ENCODE results near the gene BRME1. TPM values are rescaled to one million over a fixed set of nuclear protein-coding genes. Genes with fewer than 3 reads are reported as not detected.

The BRME1 gene
- total RNA-seq (2016; rRNA removed; fragmentation: Illumina TruSeq; extraction: Trizol) (0.84 and 1.5 TPM in 2 replicates), polyA plus RNA-seq (2011; rRNA removed) (0.74 and 0.91 TPM in 2 replicates), polyA minus RNA-seq (2011; rRNA and poly(A)+ RNA removed; ENCODE audit: low replicate concordance) (1.2 and 5.8 TPM in 2 replicates), Bru-seq, nascent RNA (percentile 29 among the genes with signal in this experiment), BruChase-seq, experiment 1, labeled RNA remaining after a 6-hour chase (percentile 20 among the genes with signal in this experiment), BruChase-seq, experiment 2, labeled RNA remaining after a 2-hour chase (percentile 25 among the genes with signal in this experiment)
- total RNA-seq (2016; cell fraction: cytosol; rRNA removed; fragmentation: Illumina TruSeq; extraction: Trizol; ENCODE audit: low read depth) = 0.35 and 0.40 TPM in 2 replicates
- 1.1 TPM in 2 replicates for total RNA-seq (2016; cell fraction: insoluble cytoplasmic fraction; rRNA removed; fragmentation: Illumina TruSeq; extraction: Trizol)
- total RNA-seq (2016; cell fraction: membrane; rRNA removed; fragmentation: Illumina TruSeq; extraction: Trizol) = 0.25 and 0.69 TPM in 2 replicates
- 1.2 and 1.3 TPM in 2 replicates for total RNA-seq (2016; cell fraction: nucleus; rRNA removed; fragmentation: Illumina TruSeq; extraction: Trizol)
- 0.55 and 0.72 TPM in 2 replicates for polyA plus RNA-seq (2011; cell fraction: cytosol; rRNA removed)
- 5.7 and 8.2 TPM in 2 replicates for polyA plus RNA-seq (2011; cell fraction: nucleus; rRNA removed)
- polyA plus RNA-seq (2012) = 1.3 and 1.8 TPM in 2 replicates
- polyA plus RNA-seq (2016; cell fraction: cytosol; fragmentation: Illumina TruSeq; extraction: Trizol; ENCODE audit: low read depth) = 0.09 TPM in 1 of 2 replicates, not detected in the other
- 1.1 and 1.8 TPM in 2 replicates for polyA plus RNA-seq (2016; cell fraction: insoluble cytoplasmic fraction; fragmentation: Illumina TruSeq; extraction: Trizol; ENCODE audit: low read depth)
- 0.23 and 0.31 TPM in 2 replicates for polyA plus RNA-seq (2016; cell fraction: membrane; fragmentation: Illumina TruSeq; extraction: Trizol; ENCODE audit: low read depth)
- polyA plus RNA-seq (2016; cell fraction: nucleus; fragmentation: Illumina TruSeq; extraction: Trizol; ENCODE audit: insufficient read depth, low read depth) = 5.8 and 5.9 TPM in 2 replicates
- polyA minus RNA-seq (2011; cell fraction: cytosol; rRNA and poly(A)+ RNA removed) = 1.3 TPM in 1 of 2 replicates, not detected in the other
- 2.2 and 2.4 TPM in 2 replicates for polyA minus RNA-seq (2011; cell fraction: nucleus; rRNA and poly(A)+ RNA removed)
- long read RNA-seq, experiment 1, partial matches to known transcripts = 0 of 1 reads
- long read RNA-seq, experiment 1, other reads (novel, unspliced or antisense) = 1 of 1 reads
- long read RNA-seq, experiment 2, partial matches to known transcripts = 1 of 2 reads
- long read RNA-seq, experiment 2, other reads (novel, unspliced or antisense) = 1 of 2 reads

- POLR2A ChIA-PET = interaction anchor here (1.0 kb wide), 1 partner anchor 59 kb away, joined by 3 read pairs; no protein-coding TSS in a partner anchor
- Histone ChIP-seq H3K4me1 (ENCODE audit: insufficient read depth, low read length) (peaks cover 24% of the 10 kb centered on the region), H3K9me3 (ENCODE audit: low read length) (no peaks in the 10 kb centered on the region), H3K27ac (ENCODE audit: extremely low read length, insufficient read depth, low read length) (peak within 1 kb of the TSS; percentile 73), H4K20me1 (ENCODE audit: insufficient read depth, low read length) (no peaks in the 10 kb centered on the region), H3K4me2 (ENCODE audit: low read depth, low read length) (peak within 1 kb of the TSS; percentile 84), H3K79me2 (ENCODE audit: insufficient read depth, low read length) (no peaks in the 10 kb centered on the region), H3K36me3 (replicated peaks in 1 of 2; ENCODE audit: control insufficient read depth in 1 of 2, insufficient read depth in 2 of 2, low read length in 2 of 2) (peaks cover 0 to 4% of the 10 kb centered on the region in 2 experiments; a peak in 1 of 5 replicates), H3K4me3 (replicated peaks in 1 of 3; ENCODE audit: insufficient read depth in 1 of 3, low read depth in 2 of 3, low read length in 3 of 3) (peak within 1 kb of the TSS; percentile 81 to 92 (median 90)), H3K9ac (ENCODE audit: insufficient read depth, low read depth, low read length) (peak within 1 kb of the TSS; percentile 85), H2AFZ (ENCODE audit: low read length) (no peak within 1 kb of the TSS), H3K27me3 (ENCODE audit: control insufficient read depth in 1 of 2, insufficient read depth in 2 of 2, low read length in 2 of 2) (no peaks in the 10 kb centered on the region)
- in situ Hi-C loops (cut with HindIII; ENCODE audit: extremely low pct_ligation_motif_present, low pct_unique_long_range_greater_than_20kb) = no loop called here
- CTCF ChIA-PET (ENCODE audit: low intra/inter-chr PET ratio, low total read pairs) = no interaction called here
- DNase-seq (ENCODE audit: low spot score) = peak; percentile 76
- peak; percentile 98 for ATAC-seq
- intact Hi-C loops (cut with micrococcal nuclease; ENCODE audit: unreplicated experiment) = loop anchor here (2.0 kb wide), 1 partner anchor 117 kb away; no protein-coding TSS in a partner anchor
- FAIRE-seq = no peak
- no TSS peak for BruUV-seq (replicated peaks)
- WGBS (ENCODE audit: low lambda C conversion rate) = 37% methylated on average over 43 of the region's 86 CpGs
- peak; percentile 83 for TF ChIP-seq DZIP1 (CRISPR knock-in tag; IDR thresholded peaks at IDR 0.05)
- TF ChIP-seq ZMYM4 (CRISPR knock-in tag; IDR thresholded peaks at IDR 0.05) = no peak; the same call in 1 of the 2 replicates
- TF ChIP-seq SALL1 (CRISPR knock-in tag; IDR thresholded peaks at IDR 0.05) = peak; percentile 90
- peak; percentile 55 for TF ChIP-seq FOXA3 (CRISPR knock-in tag; IDR thresholded peaks at IDR 0.05)
- TF ChIP-seq MAFG (CRISPR knock-in tag; IDR thresholded peaks at IDR 0.05) = no peak
- TF ChIP-seq NFKB2 (CRISPR knock-in tag; IDR thresholded peaks at IDR 0.05; ENCODE audit: borderline replicate concordance) = peak; percentile 92; the same call in 1 of the 2 replicates
- peak; percentile 48; the same call in 1 of the 2 replicates for TF ChIP-seq NCOA1 (CRISPR knock-in tag; IDR thresholded peaks at IDR 0.05)
- TF ChIP-seq ZNF350 (CRISPR knock-in tag; IDR thresholded peaks at IDR 0.05; ENCODE audit: borderline replicate concordance, low read depth) = peak; percentile 68
- TF ChIP-seq PLSCR1 (CRISPR knock-in tag; IDR thresholded peaks at IDR 0.05; ENCODE audit: borderline replicate concordance) = no peak
- TF ChIP-seq PHF5A (CRISPR knock-in tag; IDR thresholded peaks at IDR 0.05; ENCODE audit: low read depth, unreplicated experiment) = no peak
- peak; percentile 47; the same call in 1 of the 2 replicates for TF ChIP-seq IRX3 (CRISPR knock-in tag; IDR thresholded peaks at IDR 0.05; ENCODE audit: borderline replicate concordance, low read depth)
- TF ChIP-seq SOX6 (IDR thresholded peaks at IDR 0.05) = no peak
- TF ChIP-seq SOX6 (CRISPR knock-in tag; IDR thresholded peaks at IDR 0.05) = 0 out of 2 replicates have a peak, but pooled peaks have one; percentile 29
Observed at GRCh38 chr19:13905634-13906520, at the start of gene BRME1, which contains the start of gene CC2D1A. Gene BRME1 (minus strand): TSS chr19:13906117. CDS start chr19:13904892, 1,225 bp downstream. Gene CC2D1A (plus strand): TSS chr19:13906201. CDS start chr19:13906442, 241 bp downstream.
